Progenitor cell of endocrine pancreas (in vitro differentiated cells): Measurements from ENCODE around the gene COX6A2. TPM values are rescaled to one million over a fixed set of nuclear protein-coding genes. Genes with fewer than 3 reads are reported as not detected.

Source experiments
- DNase-seq: peaks from one replicate; pipeline ENCODE4 v3.0.0; 2021; ENCODE audit warnings: low spot score; ENCODE audit not compliant: unreplicated experiment
- H3K27ac Mint-ChIP-seq: 2 replicates; pipeline ENCODE4 v1.8.0; 2021; ENCODE audit warnings: mild to moderate bottlenecking, moderate library complexity, mixed read lengths
- H3K27me3 Mint-ChIP-seq: 2 replicates; pipeline ENCODE4 v1.8.0; 2021; ENCODE audit warnings: mixed read lengths
- H3K36me3 Mint-ChIP-seq: 2 replicates; pipeline ENCODE4 v1.8.0; 2022; ENCODE audit warnings: mixed read lengths; ENCODE audit not compliant: insufficient read depth
- H3K4me1 Mint-ChIP-seq: 2 replicates; pipeline ENCODE4 v1.8.0; 2021; ENCODE audit warnings: low read depth, mixed read lengths
- H3K4me3 Mint-ChIP-seq: 2 replicates; pipeline ENCODE4 v1.8.0; 2021; ENCODE audit warnings: low read depth, mild to moderate bottlenecking, moderate library complexity, mixed read lengths
- H3K9me3 Mint-ChIP-seq: 2 replicates; pipeline ENCODE4 v1.8.0; 2021; ENCODE audit warnings: low read depth, mixed read lengths
- CTCF ChIP-seq: fragments of 200-600 bp; sonication (generic); IDR thresholded peaks from one replicate; pipeline ENCODE4 v1.5.0; 2021; ENCODE audit warnings: antibody characterized with exemption, mild to moderate bottlenecking; ENCODE audit not compliant: unreplicated experiment
- total RNA-seq: library from RNA; stranded (reverse); gene quantifications from 2 replicates; pipeline ENCODE4 v1.2.1, GENCODE V29; 2021

The COX6A2 gene
- total RNA-seq, 1 donor from 2014 or later = not detected

- no peak for TF ChIP-seq CTCF
- Mint-ChIP-seq H3K4me1 (peaks cover 9% of the 10 kb centered on the region), H3K27ac (no peak overlapping the region), H3K4me3 (no peak overlapping the region), H3K36me3 (peaks cover 10% of the 10 kb centered on the region), H3K27me3 (no peaks in the 10 kb centered on the region), H3K9me3 (no peaks in the 10 kb centered on the region)
- DNase-seq = no peak
Observed at GRCh38 chr16:31461921-31462804, 34.0 kb upstream of the COX6A2 start.

DNA sequence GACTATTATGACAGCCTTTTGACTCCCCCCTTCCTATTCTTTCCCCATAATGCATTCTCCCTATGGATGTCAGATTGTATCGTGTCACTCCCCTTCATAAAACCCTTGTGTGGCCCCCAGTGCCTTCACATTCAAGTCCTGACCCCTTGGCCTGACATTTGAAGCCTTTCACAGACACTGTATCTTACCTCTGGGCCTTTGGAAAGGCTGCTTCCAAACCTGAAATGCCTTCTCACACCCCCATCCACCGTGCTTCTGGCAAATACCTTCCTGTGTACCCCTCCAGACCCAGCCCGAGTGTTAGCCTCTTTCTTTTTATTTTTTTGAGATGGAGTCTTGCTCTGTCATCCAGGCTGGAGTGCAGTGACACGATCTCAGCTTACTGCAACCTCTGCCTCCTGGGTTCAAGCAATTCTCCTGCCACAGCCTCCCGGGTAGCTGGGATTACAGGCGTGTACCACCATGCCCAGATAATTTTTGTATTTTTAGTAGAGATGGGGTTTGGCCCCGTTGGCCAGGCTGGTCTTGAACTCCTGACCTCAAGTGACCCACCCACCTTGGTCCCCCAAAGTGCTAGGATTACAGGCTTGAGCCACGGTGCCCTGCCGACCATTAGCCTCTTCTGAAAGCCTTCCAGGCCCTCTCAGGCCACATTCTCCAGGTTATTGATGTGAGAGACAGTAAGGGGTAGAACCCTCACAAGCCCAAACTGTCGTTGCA lies 33.2 kb upstream of the COX6A2 start:
- no peak overlapping the region for H3K4me3 Mint-ChIP-seq
- peaks cover 10% of the 10 kb centered on the region for H3K36me3 Mint-ChIP-seq
- TF ChIP-seq CTCF = no peak
- H3K27me3 Mint-ChIP-seq = no peaks in the 10 kb centered on the region
- DNase-seq = no peak
- H3K4me1 Mint-ChIP-seq = peaks cover 9% of the 10 kb centered on the region
- H3K9me3 Mint-ChIP-seq = no peaks in the 10 kb centered on the region
- H3K27ac Mint-ChIP-seq = no peak overlapping the region

DNA sequence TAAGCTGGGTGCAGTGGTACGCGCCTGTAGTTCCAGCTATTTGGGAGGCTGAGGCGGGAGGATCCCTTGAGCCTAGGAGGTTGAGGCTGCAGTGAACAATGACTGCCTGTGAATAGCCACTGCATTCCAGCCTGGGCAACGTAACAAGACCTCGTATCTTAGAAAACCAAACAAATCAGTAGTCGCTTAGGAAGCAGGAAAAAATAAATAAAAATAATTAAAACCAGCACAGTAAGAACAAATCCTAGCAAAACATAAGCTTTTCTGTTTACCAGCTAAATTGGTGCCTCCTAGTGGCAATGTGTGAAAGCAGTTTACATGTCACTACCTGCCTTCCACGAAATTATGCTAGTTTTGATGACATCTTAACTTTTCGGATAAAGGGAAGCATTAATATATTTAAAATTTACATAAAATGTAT lies 32.4 kb upstream of the COX6A2 start:
- Mint-ChIP-seq H3K4me3 (peak overlapping the region; percentile 88), H3K9me3 (no peaks in the 10 kb centered on the region), H3K27ac (peak overlapping the region; percentile 97), H3K4me1 (peaks cover 13% of the 10 kb centered on the region), H3K27me3 (no peaks in the 10 kb centered on the region), H3K36me3 (peaks cover 11% of the 10 kb centered on the region)
- DNase-seq = no peak
- peak; percentile 66 for TF ChIP-seq CTCF

DNA sequence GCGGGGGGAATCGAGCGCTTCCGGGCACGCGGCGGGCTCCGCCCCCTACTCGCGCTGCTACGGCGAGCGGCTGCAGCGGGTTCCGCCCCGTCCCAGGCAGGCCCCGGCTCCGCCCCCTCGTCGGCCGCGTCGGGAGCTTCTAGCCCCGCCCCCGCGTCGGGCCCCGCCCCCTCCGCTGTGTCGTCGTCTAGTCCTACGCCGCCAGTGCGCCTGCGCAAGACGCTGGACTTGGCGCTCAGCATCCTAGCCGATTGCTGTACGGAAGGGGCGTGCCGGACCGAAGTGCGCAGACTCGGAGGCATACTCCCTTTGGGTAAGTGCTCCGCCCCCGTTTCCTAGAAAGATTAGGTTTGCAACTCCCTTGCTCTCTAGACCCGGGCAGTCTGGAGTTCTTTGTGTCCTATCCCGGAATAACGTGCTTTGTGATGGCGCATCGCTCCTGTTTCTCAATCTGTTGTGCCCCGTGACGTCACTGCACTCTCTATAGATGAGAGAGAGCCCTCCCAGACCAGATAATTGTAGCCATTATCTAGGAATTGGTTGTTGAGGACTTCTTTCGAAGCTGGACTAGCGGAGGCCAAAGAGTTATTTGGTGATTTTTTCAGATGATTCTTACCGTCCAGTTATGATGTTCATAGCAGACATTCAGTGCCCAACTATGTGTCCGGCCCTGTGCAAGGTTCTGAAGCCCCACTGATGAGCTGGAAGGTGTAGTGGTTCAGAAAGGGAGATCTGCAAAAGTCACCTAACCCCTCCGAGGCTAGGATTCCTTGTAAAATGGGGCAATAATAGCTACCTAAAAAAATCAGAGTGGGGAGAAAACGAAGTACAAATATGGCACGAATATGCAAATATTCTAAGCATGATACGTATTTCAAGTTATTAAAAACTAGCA lies 31.8 kb upstream of the COX6A2 start:
- Mint-ChIP-seq H3K9me3 (no peaks in the 10 kb centered on the region), H3K4me1 (peaks cover 15% of the 10 kb centered on the region), H3K27ac (peak overlapping the region; percentile 98), H3K36me3 (peaks cover 7% of the 10 kb centered on the region), H3K27me3 (no peaks in the 10 kb centered on the region), H3K4me3 (peak overlapping the region; percentile 88)
- no peak for TF ChIP-seq CTCF
- peak; percentile 100 for DNase-seq
